Kidney glomerular epithelial cell (primary cell): Measurements from ENCODE around the gene MTSS2.
A peak's percentile ranks its signal among the peaks of the same experiment; 100 is the strongest.
"Not testable (repeated sequence)": the region's sequence is repeated elsewhere in the genome, so short reads cannot be mapped to it uniquely, and the experiment has no call there.

Experiments
- DNase-seq: peaks from one replicate; lab custom pipeline; 2025; lab: John Stamatoyannopoulos, UW

MTSS2 gene

DNA sequence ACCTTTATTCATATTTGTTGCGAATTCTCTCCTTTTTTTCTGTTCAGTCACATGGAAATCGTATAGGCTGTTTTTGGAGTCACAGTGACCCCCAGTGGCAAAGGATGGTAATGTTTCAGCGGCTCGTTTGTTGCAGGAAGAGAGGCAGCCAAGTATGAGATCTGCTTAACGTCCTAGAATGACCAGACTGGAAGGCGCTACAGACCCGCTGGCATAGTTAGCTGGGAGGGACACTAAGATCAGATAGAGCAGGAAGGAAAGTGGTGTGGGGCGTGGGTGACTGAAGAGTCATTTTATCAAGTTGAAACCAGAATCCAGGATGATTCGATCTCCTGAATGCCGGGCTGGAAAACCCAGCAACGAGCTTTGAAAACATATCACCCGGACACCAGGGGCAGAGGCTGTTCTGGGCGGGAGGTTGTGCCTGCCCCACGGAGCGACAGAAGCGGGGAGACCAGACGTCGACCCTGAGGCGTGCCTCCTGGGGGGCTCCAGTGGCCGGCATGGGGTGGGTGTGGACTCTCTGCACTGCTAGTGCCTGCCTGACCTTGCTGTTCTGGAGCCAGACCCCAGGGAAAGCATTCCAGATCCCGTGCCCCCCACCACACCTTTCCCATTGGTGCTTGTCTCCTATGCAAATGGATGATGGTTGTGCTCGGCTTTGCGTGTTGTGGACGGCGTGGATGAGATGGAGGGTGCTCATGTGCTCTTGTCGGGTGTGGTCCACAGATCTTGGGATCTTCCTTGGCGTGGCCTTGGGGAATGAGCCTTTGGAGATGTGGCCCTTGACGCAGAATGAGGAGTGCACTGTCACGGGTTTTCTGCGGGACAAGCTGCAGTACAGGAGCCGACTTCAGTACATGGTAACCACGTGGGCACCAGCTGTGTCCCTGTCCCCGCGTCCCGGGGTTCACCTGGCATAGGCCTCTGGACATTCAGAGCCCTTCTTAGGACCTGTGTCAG, 31.8 kb downstream of the MTSS2 start:
- peak; percentile 49 for DNase-seq

DNA sequence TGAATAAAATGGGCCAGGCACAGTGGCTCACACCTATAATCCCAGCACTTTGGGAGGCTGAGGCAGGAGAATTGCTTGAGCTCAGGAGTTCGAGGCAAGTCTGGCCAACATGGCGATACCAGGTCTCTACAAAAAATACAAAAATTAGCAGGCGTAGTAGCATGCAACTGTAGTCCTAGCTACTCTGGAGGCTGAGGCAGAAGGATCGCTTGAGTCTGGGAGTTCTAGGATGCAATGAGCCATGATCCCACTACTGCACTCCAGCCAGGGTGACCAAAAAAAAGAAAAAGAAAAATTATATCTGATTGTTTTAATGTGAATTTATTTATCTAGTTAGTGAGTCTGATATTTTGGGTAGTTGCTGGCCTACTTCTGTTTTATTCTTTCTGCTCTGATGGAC, 32.4 kb downstream of the MTSS2 start:
- DNase-seq, result no peak

DNA sequence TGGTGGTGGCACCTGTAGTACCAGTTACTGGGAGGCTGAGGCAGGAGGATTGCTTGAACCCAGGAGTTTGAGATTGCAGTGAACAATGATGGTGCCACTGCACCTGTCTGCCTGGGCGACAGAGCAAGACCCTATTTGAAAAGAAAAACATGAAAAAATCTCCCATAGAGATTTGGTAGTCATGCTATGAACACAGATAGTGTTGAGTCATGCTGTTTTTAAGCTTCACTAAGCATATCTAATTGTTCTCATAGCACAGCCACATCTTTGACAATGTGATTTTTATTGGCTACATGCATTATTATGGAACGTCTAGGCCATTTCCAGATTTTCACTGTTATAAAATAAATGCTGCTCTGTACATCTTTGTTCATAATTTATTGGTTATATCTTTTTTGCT, 33.5 kb downstream of the MTSS2 start:
- peak; percentile 48 for DNase-seq

DNA sequence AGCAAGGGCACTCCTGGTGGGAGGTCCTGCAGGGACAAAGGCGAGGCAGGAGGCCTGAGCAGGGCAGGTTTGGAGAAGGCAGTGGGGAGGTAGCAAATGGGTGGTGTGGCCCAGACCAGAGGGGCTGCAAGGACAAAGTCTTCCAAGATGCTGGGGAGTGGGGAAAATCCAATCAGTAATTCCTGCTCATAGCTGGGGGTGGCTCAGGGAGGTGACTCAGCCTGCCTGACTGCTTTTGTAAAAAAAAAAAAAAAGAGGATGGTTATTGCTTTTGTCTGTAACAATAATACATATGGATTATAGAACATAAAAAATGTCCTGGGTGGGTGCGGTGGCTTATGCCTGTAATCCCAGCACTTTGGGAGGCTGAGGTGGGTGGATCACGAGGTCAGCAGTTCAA, 34.3 kb downstream of the MTSS2 start:
- DNase-seq, result no peak

DNA sequence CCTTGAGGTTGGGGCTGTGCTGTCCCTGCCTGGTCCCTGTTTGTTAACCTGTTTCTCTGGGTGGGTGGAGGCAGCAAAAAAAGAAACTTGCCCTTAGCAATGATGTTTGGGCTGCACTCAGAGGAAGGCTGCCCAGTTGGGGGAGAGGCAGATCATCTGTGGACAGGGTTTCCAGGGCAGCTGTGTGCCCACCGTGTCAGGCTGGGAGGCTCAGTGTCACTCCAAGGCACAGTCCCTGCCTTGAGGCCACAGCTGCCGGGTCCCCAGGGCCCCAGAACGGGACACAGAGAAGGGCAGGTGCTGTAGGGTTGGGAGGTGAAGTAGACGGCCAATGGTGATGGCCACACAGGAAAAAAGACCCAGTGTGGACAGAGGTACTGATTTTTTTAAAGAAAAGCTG, 35.6 kb downstream of the MTSS2 start:
- DNase-seq, result no peak

DNA sequence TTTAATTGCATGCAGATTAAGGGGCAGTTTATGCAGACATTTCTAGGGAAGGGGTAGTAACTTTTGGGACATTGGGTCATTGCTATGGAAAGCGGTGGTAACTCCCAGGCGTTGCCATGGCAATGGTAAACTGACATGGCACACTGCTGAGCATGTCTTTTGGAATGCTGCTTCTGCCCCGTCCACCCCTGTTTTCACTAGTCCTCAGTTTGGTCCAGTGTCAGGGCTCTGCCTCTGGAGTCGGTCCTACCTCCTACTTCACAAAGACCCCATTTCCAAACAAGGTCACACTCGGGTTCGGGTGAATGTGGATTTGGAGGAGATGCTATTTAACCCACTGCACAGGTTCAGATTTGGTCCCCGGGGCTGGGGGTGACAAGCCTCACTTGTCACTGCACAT, 36.6 kb downstream of the MTSS2 start:
- DNase-seq, result no peak

DNA sequence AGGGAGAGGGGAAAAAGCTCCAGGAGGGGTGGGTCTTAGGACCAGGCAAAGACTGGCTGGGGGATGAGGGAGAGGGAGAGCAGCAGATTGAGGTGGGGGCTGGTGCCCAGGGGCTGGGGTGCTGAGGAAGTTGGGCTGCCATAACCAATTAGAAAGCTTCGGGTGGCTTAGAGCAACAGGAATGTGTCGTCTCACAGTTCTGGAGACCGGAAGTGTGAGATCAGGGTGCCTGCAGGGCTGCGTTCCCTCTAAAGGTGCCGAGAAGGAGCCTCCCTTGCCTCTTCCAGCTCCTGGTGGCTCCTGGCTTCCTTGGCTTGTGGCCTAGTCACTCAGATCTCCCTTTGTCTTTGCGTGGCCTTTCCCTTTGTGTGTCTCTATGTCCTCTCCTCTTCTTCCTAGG, 37.2 kb downstream of the MTSS2 start:
- DNase-seq, result no peak

DNA sequence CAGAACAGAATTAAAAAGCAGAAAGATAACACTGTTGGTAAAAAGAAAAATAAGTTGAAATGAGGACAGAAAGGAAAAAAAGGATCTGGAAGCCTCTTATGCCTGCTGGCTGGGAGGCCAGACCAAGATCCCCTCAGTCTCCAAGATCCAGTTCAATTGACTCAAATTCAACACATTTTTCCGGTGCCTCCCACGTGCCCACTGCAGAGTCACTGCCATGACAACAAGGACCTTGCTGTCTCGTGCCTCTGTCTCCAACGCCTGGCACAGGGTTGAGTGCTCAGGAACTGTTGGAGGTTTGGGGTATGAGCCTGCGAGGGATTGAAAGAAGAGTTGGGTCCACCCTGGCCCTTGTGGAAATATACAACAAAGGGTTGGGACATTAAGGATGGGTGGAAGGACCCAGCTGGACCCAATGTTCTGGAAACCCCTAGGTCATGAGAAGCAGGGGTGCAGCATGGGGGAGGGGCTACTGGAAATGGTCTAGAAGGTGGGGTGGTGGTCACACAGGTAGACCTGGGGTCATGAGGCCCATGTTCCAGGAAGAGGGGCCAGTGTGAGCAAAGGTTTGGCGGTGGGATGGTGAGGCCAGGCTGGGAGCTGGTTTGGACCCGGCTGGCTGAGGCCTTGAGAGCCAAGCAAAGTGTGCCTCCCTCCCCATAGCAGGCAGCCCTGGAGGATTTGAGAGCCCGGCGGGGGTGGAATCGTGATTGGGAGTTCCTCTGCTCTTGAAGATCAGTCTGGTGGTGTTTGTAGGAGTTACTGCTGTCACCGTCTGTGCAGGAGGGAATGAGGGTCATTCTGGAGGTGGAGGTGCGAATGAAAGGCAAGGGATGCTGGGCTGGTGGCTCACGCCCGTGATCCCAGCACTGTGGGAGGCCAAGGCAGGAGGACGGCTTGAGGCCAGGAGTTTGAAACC, 38.2 kb downstream of the MTSS2 start:
- DNase-seq, result no peak

DNA sequence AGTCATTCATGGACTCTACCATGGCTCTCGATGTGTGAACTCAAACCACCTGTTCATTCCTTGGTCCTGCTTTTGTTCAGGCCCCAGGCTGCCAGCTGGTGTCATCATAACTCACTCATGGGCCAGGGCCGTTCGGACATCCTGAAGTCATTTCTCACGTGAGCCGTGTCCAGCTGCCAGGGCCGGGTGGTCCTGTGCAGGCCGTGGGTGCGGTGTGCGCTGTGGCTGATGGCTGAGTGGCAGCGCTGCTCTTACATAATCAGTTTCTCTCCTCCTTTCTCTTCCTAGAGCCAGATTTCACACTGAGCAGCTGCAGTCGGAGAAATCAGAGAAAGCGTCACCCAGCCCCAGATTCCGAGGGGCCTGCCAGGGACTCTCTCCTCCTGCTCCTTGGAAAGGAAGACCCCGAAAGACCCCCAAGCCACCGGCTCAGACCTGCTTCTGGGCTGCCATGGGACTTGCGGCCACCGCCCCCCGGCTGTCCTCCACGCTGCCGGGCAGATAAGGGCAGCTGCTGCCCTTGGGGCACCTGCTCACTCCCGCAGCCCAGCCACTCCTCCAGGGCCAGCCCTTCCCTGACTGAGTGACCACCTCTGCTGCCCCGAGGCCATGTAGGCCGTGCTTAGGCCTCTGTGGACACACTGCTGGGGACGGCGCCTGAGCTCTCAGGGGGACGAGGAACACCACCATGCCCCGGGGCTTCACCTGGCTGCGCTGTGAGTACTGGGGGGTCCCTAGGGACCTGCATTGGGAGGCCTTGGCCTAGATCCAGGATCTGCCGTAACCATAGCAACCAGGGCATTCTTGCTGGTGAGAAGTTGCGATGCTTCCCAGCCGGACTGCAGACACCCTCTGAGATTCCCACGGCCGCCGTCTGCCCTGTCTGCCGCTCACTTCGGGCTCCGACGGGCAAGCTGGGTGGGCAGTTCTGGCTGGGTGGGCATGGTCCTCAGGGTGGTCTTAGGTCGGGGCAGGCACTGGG, 39.3 kb downstream of the MTSS2 start, which contains the start of gene IL34:
Gene IL34 (plus strand): TSS at position 300 of the 982 bp plus-strand sequence. CDS start 389 bp downstream, at position 689.
- DNase-seq, result no peak

DNA sequence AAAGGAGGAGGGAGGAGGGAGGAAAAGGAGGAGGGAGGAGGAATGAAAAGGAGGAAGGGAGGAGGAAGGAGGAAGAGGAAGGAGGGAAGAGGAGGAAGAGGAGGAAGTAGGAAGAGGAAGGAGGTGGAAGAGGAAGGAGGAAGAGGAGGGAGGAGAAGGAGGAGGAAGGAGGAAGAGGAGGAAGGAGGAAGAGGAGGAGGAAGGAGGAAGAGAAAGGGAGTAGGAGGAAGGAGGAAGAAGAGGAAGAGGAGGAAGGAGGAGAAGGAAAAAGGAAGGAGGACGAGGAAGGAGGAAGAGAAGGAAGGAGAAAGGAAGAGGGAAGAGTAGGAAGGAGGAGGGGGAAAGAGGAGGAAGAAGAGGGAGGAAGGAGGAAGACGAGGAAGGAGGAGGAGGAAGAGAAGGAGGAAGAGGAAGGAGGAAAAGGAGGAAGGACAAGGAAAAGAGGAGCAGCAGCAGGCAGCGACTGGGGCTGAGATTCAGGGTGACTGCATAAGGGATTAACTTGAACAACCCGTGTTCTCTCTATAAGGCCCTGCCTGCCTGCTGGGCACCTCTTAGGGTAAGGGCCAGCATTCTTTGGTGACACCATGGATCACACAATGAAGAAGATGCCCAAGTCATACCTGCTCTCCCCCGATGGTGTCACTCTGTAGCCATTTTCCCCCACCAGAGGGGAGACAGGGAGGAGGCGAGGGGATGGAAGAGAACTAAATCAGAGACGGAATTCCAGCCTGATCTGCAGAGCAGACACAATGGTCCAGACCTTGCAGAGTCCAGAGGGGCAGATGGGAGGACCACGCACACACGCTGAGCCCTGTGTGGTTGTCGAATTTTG, 40.9 kb downstream of the MTSS2 start:
- DNase-seq, result no peak

DNA sequence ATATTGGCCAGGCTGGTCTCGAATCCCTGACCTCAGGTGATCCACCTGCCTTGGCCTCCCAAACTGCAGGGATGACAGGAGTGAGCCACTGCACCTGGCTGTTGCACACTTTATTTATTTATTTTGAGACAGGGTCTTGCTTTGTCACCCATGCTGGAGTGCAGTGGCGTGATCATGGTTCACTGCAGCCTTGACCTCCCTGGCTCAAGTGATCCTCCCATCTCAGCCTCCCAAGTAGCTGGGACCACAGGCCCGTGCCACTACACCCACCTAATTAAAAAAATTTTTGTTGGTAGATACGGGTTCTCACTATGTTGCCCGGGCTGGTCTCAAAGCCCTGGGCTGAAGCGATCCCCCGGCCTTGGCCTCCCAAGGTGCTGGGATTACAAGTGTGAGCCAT, 42.6 kb downstream of the MTSS2 start:
- not testable (repeated sequence) for DNase-seq

DNA sequence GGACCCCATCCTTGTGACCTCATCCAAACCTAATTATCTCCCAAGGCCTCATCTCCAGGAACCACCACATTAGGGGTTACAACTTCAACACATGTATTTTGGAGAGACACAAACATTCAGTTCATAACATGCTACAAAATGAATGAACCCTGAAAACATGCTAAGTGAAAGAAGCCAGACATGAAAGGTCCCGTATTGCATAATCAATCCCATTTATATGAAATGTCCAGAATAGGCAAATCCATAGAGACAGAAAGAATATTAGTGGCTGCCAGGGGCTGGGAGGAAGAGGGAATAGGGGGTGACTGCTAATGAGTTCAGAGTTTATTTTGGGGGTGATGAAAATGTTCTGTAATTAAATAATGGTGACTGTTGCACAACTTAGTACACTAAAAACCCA, 43.2 kb downstream of the MTSS2 start:
- no peak for DNase-seq

DNA sequence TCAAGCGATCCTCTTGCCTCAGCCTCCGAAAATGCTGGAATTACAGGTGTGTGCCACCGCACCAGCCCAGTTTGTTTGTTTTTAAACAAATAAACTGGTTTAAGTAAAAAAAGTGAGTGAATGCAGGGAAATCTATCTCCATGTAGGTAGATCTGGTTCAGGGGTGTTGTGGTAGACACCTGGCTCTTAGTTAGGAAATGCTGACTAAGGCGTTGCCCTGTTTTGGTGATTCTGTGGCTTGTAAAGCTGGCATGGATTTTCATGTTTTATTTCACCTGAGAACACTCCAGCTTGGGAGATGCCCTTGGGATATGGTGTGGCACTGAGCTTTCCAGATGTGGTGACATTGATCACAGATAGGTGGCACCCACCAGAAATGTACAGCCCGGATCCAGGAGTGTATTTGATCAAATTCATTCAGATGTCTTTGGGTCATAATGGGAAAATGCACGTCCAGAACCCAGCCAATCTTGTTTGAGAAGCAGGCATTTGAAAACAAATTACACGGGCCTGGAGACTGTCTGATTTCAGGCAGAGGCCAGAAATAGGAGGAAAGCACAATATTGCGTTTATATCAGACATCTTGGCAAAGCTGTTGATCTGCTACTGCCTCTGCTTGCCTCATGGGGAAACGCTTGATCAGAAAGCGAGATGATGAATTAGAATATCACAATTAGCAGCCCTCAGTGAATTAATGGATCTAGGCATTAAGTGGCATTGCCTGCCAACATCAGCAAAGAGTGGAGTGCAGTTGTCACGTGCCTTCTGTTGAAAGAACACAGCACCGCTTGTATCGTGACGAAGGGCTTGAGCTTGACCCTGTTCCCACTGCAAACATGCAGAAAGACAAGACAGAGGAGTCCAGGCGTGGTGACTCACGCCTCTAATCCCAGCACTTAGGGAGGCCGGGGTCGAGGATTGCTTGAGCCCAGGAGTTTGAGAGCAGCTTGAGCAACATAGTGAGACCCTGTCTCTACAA, 46.8 kb downstream of the MTSS2 start:
- DNase-seq, result no peak
